ENCODE results near the gene NFIX.

DNA sequence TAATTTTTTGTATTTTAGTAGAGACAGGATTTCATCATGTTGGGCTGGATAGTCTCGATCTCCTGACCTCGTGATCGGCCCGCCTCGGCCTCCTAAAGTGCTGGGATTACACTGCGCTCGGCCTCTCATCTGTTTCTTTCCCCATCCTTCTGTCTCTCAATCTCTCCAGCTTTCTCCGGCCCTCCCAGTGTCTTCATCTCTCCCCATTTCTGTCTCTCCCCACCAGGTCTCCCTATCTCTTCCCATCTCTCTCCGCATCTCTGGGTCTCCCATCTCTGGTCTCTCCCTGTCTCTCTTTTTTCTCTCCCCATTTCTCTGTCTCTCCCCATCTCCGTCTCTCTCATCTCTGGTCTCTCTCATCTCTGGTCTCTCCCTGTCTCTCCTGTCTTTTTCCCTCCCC is 12.2 kb upstream of the NFIX start:
- no peak for TF ChIP-seq ERF (CRISPR knock-in tag; IDR thresholded peaks at IDR 0.05)
- TF ChIP-seq RNF2 (IDR thresholded peaks at IDR 0.05) = no peak
- TF ChIP-seq, protein P1, sequence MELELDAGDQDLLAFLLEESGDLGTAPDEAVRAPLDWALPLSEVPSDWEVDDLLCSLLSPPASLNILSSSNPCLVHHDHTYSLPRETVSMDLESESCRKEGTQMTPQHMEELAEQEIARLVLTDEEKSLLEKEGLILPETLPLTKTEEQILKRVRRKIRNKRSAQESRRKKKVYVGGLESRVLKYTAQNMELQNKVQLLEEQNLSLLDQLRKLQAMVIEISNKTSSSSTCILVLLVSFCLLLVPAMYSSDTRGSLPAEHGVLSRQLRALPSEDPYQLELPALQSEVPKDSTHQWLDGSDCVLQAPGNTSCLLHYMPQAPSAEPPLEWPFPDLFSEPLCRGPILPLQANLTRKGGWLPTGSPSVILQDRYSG (tag; conservative IDR thresholded peaks at IDR 0.05; ENCODE audit: low read depth) = no peak
- no peak for TF ChIP-seq POLR2A (conservative IDR thresholded peaks at IDR 0.05)
- no peak for TF ChIP-seq JUNB (CRISPR knock-in tag; conservative IDR thresholded peaks at IDR 0.05)
- TF ChIP-seq, protein P2, sequence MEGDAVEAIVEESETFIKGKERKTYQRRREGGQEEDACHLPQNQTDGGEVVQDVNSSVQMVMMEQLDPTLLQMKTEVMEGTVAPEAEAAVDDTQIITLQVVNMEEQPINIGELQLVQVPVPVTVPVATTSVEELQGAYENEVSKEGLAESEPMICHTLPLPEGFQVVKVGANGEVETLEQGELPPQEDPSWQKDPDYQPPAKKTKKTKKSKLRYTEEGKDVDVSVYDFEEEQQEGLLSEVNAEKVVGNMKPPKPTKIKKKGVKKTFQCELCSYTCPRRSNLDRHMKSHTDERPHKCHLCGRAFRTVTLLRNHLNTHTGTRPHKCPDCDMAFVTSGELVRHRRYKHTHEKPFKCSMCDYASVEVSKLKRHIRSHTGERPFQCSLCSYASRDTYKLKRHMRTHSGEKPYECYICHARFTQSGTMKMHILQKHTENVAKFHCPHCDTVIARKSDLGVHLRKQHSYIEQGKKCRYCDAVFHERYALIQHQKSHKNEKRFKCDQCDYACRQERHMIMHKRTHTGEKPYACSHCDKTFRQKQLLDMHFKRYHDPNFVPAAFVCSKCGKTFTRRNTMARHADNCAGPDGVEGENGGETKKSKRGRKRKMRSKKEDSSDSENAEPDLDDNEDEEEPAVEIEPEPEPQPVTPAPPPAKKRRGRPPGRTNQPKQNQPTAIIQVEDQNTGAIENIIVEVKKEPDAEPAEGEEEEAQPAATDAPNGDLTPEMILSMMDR (IDR thresholded peaks at IDR 0.05 in 2 of 3, conservative IDR thresholded peaks at IDR 0.05 in 1 of 3; ENCODE audit: insufficient read depth in 2 of 3, low read depth in 1 of 3, low read length in 3 of 3) = no peak
- TF ChIP-seq CHD4 (IDR thresholded peaks at IDR 0.05; ENCODE audit: insufficient read depth, insufficient replicate concordance, low read depth, low read length, poor library complexity, severe bottlenecking) = no peak
